Measurements from ENCODE around the gene LACTBL1.
A peak's percentile ranks its signal among the peaks of the same experiment; 100 is the strongest.

DNA sequence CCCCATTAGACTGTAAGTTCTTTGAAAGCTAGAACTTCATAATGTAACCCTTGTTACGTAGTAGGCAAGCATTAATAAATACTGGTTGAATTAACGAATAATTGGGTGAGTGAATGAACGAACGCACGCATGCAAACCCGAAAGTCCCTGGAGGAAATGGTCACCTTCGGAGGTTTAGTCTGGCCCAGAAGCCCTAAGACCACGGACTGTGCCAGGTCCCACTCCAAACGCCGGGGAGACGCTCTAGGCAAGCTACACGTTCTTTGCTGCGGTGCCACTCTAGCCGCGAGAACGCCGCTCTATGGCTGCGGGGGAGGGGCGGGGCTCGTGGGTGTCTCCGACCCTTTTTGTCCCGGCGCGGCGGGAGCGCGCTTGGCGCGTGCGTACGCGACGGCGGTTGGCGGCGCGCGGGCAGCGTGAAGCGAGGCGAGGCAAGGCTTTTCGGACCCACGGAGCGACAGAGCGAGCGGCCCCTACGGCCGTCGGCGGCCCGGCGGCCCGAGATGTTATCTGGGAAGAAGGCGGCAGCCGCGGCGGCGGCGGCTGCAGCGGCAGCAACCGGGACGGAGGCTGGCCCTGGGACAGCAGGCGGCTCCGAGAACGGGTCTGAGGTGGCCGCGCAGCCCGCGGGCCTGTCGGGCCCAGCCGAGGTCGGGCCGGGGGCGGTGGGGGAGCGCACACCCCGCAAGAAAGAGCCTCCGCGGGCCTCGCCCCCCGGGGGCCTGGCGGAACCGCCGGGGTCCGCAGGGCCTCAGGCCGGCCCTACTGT, 46.6 kb upstream of the LACTBL1 start, which contains the start of gene KDM1A:
- peak; percentile 98 for TF ChIP-seq TAF1 (IDR thresholded peaks at IDR 0.05; ENCODE audit: low read depth)
- no peak; the same call in 1 of the 2 replicates for TF ChIP-seq RAD21 (IDR thresholded peaks at IDR 0.05; ENCODE audit: low read depth)
- TF ChIP-seq YY1 (IDR thresholded peaks at IDR 0.05; ENCODE audit: low read depth): peak; percentile 77; the same call in 1 of the 2 replicates
- TF ChIP-seq EP300 (IDR thresholded peaks at IDR 0.05; ENCODE audit: borderline replicate concordance): peak; percentile 61
- TF ChIP-seq NFIC (IDR thresholded peaks at IDR 0.05): peak; percentile 71
- TF ChIP-seq, protein P1, sequence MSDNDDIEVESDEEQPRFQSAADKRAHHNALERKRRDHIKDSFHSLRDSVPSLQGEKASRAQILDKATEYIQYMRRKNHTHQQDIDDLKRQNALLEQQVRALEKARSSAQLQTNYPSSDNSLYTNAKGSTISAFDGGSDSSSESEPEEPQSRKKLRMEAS (IDR thresholded peaks at IDR 0.05): peak; percentile 94
- TF ChIP-seq CEBPB (IDR thresholded peaks at IDR 0.05): no peak
- TF ChIP-seq, protein P2, sequence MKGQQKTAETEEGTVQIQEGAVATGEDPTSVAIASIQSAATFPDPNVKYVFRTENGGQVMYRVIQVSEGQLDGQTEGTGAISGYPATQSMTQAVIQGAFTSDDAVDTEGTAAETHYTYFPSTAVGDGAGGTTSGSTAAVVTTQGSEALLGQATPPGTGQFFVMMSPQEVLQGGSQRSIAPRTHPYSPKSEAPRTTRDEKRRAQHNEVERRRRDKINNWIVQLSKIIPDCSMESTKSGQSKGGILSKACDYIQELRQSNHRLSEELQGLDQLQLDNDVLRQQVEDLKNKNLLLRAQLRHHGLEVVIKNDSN (IDR thresholded peaks at IDR 0.05): peak; percentile 66
- peak; percentile 69 for TF ChIP-seq TEAD4 (IDR thresholded peaks at IDR 0.05)
- 0 out of 2 replicates have a peak, but pooled peaks have one; percentile 39 for TF ChIP-seq CREB1 (IDR thresholded peaks at IDR 0.05; ENCODE audit: low read depth)
- TF ChIP-seq, protein P3, sequence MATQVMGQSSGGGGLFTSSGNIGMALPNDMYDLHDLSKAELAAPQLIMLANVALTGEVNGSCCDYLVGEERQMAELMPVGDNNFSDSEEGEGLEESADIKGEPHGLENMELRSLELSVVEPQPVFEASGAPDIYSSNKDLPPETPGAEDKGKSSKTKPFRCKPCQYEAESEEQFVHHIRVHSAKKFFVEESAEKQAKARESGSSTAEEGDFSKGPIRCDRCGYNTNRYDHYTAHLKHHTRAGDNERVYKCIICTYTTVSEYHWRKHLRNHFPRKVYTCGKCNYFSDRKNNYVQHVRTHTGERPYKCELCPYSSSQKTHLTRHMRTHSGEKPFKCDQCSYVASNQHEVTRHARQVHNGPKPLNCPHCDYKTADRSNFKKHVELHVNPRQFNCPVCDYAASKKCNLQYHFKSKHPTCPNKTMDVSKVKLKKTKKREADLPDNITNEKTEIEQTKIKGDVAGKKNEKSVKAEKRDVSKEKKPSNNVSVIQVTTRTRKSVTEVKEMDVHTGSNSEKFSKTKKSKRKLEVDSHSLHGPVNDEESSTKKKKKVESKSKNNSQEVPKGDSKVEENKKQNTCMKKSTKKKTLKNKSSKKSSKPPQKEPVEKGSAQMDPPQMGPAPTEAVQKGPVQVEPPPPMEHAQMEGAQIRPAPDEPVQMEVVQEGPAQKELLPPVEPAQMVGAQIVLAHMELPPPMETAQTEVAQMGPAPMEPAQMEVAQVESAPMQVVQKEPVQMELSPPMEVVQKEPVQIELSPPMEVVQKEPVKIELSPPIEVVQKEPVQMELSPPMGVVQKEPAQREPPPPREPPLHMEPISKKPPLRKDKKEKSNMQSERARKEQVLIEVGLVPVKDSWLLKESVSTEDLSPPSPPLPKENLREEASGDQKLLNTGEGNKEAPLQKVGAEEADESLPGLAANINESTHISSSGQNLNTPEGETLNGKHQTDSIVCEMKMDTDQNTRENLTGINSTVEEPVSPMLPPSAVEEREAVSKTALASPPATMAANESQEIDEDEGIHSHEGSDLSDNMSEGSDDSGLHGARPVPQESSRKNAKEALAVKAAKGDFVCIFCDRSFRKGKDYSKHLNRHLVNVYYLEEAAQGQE (IDR thresholded peaks at IDR 0.05; ENCODE audit: low read depth): no peak
- 0 out of 2 replicates have a peak, but pooled peaks have one; percentile 29 for TF ChIP-seq FOXM1 (IDR thresholded peaks at IDR 0.05; ENCODE audit: borderline replicate concordance, low read depth)
- no peak for TF ChIP-seq ZBTB7A (IDR thresholded peaks at IDR 0.05; ENCODE audit: low read depth)
- peak; percentile 82 for TF ChIP-seq EGR1 (IDR thresholded peaks at IDR 0.05)

Data from Ishikawa (cell line).